Measurements from ENCODE around the gene CFAP45.
A peak's percentile ranks its signal among the peaks of the same experiment; 100 is the strongest.

The CFAP45 gene

GRCh38 chr1:159832309-159832708 is 67.7 kb downstream of the CFAP45 start:
- DNase-seq: no peak
- intact Hi-C loops (cut with DNase I): no loop called here

DNA sequence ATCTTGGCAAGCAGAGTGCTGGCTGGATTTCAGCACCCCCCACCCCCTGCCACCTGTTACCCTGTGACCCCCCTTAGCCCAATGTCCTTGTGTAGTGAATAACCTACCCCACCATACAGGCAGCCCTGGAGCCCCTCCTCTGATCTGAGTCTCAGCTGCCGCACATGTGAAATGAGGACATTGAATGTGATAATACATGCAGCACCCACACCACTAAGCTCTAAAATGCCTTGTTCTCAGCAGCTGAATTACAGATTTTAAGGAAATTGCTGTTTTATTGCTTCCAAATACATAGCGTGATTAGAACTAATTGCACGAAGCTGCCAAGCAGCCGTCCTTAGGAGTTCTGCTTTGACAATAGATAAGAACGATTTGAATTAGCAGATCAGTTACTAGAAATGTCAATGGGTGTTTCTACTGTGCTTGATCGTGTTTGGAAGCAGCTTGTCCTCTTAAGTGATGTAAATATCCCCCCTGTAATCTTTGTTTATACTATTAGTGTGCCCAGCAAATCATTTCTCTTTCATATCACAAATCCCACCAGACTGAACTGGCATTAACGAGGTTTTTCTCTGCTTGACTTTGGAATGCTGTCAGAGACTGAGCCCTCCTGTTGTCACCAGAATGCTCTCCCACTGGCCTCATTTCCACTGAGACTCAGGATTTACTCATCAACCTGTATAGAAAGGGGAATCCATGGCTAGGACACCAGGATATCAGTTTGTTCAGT is 68.4 kb downstream of the CFAP45 start:
- intact Hi-C loops (cut with DNase I): no loop called here
- DNase-seq: no peak

- DNase-seq: no peak
- intact Hi-C loops (cut with DNase I): no loop called here
These were observed 69.2 kb downstream of the CFAP45 start for GRCh38 chr1:159830722-159831121.

- intact Hi-C loops (cut with DNase I): no loop called here
These were observed 70.0 kb downstream of the CFAP45 start for GRCh38 chr1:159829822-159830465.

DNA sequence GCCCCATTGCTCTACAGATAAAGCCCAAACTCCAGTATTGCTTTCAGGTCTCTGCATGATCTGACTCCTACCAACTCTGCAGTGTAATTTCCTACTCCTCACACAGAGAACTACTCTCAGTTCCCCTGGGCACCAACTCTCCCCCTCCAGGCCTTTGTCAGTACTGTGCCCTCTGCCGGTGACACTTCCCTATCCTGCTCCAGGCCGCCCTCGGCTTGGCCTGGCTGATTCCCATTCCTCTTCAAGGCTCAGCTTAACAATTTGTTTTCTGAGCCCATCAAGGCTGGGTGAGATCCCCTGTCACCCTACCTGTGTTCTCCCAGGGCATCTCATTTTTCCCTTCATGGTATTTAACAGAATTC is 70.7 kb downstream of the CFAP45 start:
- intact Hi-C loops (cut with DNase I): no loop called here
- peak in 4 of 10 donors; percentile 17 to 43 (median 36) for DNase-seq

More at GRCh38 chr1:159829822-159830465, 70.0 kb downstream of the CFAP45 start:
- DNase-seq: no peak

GRCh38 chr1:159828581-159829272 is 71.2 kb downstream of the CFAP45 start:
- no peak for DNase-seq
- intact Hi-C loops (cut with DNase I): no loop called here

GRCh38 chr1:159828176-159828575 is 71.8 kb downstream of the CFAP45 start:
- intact Hi-C loops (cut with DNase I): no loop called here
- no peak for DNase-seq

- DNase-seq: no peak
- intact Hi-C loops (cut with DNase I): no loop called here
These were observed 72.4 kb downstream of the CFAP45 start for GRCh38 chr1:159827549-159827948.

GRCh38 chr1:159827102-159827490 is 72.9 kb downstream of the CFAP45 start:
- intact Hi-C loops (cut with DNase I): no loop called here
- DNase-seq: no peak

DNA sequence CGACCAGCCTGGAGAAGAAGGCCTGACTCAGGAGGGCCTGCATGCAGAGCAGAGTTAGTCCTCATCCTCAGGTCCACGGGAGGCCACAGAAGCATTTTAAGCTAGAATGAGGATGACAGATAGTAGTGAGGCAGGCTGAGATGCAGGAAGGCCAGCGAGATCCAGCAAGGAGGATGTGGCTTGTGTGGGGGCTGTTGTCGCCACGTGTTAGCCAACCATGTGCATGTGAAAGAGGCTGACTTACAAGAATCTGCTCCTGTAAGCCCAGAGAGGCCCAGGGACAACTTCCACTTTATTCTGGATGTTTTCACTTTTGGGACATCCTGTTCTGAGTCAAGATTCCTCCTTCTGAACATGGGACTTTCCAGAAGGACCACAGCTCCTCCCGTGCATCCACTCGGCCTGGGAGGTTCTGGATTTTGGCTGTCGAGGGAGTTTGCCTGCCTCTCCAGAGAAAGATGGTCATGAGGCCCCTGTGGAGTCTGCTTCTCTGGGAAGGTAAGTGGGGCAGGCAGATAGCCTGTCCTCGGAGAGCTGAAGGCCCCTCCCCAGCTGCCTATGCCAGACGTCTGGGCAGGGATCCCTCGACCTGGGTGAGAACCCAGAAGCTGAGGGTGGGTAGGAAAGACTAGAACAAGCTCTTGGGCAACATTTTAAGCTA is 73.4 kb downstream of the CFAP45 start, which contains the start of gene SLAMF8:
Gene SLAMF8, plus strand, starts transcription at position 433 of the 661 bp plus-strand sequence. Its CDS starts 26 bp downstream, at position 459.
- intact Hi-C loops (cut with DNase I): no loop called here

GRCh38 chr1:159825564-159825963 is 74.4 kb downstream of the CFAP45 start:
- intact Hi-C loops (cut with DNase I): no loop called here
- DNase-seq: no peak

More for the DNA sequence above, 73.4 kb downstream of the CFAP45 start, which contains the start of gene SLAMF8:
- DNase-seq: peak in 2 of 10 donors; percentile 11 to 24

DNA sequence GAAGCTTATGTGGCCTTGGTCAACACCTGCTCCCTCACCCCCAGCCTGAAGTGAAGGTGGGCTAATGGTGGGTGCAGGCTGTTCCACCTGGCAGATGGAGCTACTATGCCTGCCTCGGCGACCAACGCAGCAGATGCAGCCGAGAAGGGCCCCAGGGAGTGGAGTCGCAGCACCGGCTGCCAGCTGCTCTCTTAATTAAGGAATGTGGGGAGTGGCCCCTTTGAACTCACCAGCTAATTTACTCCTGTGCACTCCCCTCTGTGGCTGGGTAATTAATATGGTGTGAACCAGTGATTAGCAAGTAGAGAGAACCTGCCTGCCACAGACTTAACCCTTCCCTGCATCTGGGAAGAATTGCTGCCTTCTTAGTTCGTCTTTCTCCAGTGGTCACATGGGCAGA is 76.6 kb downstream of the CFAP45 start:
- intact Hi-C loops (cut with DNase I): no loop called here
- no peak for DNase-seq

Measured in posterior cingulate gyrus (tissue), 11 donors.